GM10266 (cell line): ENCODE data around the gene MACROD2.

ENCODE experiments used
- DNase-seq: peaks from one replicate; pipeline ENCODE4 v3.0.0; 2012; ENCODE audit errors: extremely low spot score
- CTCF ChIP-seq: IDR thresholded peaks from 2 replicates; pipeline ENCODE4 v1.5.1; 2012; ENCODE audit warnings: mild to moderate bottlenecking, low read depth; ENCODE audit not compliant: control insufficient read depth, insufficient read depth; ENCODE audit errors: missing control alignments

The MACROD2 gene

GRCh38 chr20:16003310-16003709 is 2008.0 kb downstream of the MACROD2 start:
- no peak for TF ChIP-seq CTCF
- DNase-seq, result no peak

GRCh38 chr20:16004108-16004854 is 2009.0 kb downstream of the MACROD2 start:
- TF ChIP-seq CTCF, result no peak
- DNase-seq, result no peak

GRCh38 chr20:16005021-16005914 is 2010.0 kb downstream of the MACROD2 start:
- TF ChIP-seq CTCF, result no peak
- DNase-seq, result no peak

GRCh38 chr20:16005915-16006493 is 2010.7 kb downstream of the MACROD2 start:
- no peak for DNase-seq
- TF ChIP-seq CTCF, result no peak

GRCh38 chr20:16007164-16007563 is 2011.8 kb downstream of the MACROD2 start:
- no peak for TF ChIP-seq CTCF
- DNase-seq, result no peak

GRCh38 chr20:16007962-16008361 is 2012.6 kb downstream of the MACROD2 start:
- TF ChIP-seq CTCF, result no peak
- DNase-seq, result no peak

GRCh38 chr20:16011056-16011455 is 2015.7 kb downstream of the MACROD2 start:
- TF ChIP-seq CTCF, result no peak
- DNase-seq, result no peak
